ENCODE results near the gene MAST4.

Gene MAST4

DNA sequence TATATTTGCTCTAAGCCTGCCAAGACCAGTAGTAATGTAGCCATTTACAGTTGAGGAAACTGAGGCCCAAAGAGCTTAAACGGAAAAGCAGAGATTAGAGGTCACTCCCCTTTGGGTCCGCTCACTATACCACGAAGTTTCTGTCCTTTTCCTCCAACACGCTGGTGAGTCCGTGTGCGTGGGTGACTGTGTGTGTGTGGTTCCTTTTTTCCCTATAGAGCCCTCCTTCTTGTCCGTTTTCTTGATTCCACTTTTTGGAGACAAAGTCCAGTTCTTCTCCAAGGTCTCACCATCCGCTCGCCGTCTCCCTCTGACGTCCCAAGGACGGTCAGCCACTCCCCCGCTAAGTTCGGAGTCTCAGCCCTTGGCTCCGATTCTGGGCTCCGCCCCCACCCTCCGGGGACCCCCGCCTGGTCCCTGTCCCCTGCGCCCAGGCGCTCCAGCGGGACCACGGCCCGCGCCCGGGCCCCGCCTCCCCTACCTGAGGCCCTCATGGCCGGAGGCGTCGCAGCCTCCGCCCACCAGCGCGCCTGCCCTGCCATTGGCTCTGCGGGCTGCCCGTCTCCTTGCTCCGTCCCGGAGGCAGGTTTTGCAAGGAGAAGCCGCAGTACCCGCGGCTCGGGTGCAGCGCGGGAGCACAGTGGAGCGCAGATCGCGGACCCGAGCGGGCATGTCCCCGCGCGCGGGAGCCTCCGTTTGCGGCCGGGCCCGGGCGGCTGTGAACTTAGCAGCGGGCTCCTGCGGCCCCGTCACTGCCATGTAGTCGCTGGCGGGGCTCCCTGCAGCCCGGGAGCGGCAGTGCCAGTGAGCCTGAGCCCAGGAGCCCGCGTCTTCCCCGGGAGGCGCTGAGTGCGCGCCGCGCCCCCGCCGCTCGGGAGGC, at the start of gene MAST4:
Gene MAST4 (plus strand): TSS at position 638 of the 880 bp plus-strand sequence. CDS start 263 bp downstream, outside the sequence.
- peak; percentile 89 for DNase-seq (ENCODE audit: low spot score)

DNA sequence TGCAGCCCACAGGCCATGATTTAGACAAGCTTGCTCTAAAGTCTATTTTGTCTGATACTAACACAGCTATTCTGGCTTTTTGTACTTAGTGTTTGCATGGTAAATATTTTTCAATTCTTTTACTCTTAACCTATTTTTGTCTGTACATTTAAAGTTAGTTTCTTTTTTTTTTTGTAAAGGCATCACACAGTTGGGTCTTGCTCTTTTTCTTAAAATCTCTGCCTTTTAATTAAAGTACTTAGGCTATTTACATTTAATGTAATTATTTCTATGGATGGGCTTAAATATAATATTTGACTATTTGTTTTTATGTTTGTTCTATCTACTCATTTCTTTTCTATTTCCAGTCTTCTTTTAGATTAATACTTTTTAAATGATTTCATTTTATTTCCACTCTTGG, 49.7 kb upstream of the MAST4 start:
- no peak for DNase-seq (ENCODE audit: low spot score)

DNA sequence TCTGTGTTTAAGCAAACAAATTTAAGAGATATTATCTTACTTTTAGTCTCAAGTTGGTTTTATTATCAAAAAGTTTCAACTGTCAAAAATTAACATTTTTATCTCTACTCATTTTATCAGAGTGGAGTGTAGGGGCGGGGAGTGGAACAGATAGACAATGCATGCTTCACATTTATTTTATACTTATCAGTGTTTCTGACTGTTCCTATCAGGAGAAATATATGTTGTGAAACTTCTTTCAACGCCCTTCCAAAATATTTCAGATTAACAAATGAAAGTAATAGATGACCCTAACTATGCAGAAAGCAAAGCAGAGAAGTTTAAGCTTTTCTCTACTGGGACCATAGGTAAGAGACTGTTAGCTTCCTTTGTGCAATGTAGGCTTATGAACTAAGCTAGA, 44.9 kb upstream of the MAST4 start:
- no peak for DNase-seq (ENCODE audit: low spot score)

DNA sequence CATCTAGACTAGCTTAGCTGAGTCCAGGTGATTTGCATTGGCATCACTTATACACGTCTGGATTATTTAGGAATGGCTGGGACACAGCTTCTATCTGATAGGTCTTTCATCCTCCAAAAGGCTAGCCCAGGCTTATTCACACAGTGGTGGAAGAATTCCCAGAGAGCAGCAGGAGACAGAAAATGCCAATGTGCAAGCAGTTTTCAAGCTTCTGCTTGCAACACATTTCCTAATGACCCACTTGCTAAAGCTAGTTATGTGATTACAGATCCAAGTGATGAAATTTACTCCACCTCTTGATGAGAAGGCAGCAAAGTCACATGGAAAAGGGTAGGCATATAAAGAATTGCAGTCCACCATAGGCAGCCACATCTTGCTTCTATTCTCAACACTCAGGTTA, 44.2 kb upstream of the MAST4 start:
- no peak for DNase-seq (ENCODE audit: low spot score)

DNA sequence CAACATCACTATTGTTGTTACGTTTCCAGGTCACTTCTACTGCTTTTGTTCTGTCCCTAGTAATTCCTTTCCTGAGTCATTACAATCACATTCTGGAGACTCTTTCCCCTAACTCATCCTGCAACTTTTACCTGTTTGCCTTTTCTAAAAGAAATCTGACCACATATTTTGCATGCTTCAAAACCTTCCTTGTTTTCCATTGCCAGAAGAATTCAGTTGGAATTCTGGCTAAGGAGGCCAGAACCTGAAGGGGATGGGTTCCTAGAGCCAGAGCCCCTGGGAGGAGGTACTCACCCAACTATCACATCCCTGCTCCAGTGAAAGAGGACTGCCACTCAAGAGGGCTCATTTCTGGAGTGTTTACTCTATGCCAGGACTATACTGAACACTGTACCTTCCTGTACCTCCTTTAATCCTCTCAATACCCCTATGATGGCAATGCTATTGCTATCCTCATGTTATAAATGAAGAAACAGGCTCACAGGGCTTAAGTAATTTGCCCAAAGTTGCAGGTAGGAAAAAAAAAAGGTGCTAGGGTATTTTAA, 42.8 kb upstream of the MAST4 start:
- DNase-seq (ENCODE audit: low spot score) = no peak

DNA sequence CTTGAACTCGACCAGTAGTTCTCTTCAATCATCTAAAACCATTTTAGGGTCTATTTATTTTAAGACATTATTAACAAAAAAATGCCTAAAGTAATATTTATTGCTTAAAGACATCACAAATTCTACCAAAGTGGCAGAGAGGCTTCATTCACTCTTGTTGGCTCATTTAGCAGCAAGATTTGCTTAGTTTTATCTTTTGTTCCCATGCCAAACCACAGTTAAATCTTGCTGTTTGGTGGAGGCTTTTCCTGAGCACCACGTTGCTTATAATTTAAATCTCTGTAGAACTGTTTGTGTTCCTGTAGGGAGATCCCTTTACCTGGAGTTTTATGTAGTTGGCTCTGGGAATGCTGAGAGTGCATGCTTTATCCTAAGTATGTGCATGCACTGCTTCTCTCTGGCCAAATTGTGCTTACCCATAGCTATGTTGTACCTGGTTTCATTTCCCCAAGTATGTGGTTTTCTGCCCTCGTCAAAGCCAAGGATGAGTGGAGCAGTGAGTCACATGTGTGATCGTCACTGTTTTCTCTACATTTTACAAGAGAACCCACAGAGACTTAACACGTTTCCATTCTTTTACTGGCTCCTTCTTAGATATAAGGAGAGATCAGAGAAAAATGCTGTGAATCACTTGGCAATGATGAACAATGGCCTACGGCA, 42.1 kb upstream of the MAST4 start:
- peak; percentile 16 for DNase-seq (ENCODE audit: low spot score)

DNA sequence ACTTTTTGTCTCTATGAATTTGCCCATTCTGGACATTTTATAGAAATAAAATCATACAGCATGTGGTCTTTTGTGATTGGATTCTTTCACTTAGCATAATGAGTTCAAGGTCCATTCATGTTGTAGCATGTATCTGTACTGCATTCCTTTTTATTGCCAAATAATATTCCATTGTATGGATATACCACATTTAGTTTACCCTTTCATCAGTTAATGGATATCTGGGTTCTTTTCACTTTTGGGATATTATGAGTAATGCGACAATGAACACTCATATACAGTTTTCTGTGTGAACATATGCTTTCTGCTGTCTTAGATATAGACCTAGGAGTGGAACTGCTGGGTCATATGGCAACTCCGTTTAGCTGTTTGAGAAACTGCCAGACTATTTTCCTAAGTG, 41.3 kb upstream of the MAST4 start:
- no peak for DNase-seq (ENCODE audit: low spot score)

DNA sequence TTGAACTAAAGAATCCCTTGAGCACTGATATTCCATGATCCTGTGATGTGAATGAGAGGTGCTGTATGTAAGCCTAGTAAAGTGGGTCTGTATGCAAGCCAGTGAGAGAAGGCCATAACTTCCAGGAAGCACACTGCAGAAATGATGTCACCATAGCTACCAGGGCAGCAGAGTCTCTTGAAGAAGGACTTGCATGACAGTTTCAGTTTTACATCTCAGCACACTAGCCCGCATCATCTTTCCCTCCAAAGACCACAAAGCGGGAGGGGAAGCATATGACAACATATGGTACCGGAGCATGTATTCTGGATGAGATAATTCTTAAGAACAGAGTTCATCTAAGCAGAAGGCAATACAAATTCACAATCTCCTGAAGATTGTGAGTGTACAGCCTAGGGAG, 37.6 kb upstream of the MAST4 start:
- no peak for DNase-seq (ENCODE audit: low spot score)

DNA sequence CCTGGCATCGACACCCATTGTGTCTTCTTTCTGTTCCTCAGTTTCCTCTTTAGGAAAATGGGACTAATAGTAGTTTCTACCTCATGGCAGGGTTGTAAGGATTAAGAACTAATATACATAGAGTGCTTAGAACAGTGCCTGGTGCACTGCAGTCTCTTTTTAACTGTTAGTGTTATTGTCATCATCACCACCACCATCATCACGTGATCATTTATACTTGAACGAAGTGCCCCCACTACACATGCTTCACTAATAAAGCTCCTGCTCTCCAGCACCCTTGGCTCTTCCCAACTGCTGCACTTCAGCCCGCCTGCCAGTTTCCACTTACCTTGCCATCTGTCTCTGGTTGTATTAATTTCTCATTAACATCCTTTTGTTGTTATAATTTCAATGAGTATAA, 35.8 kb upstream of the MAST4 start:
- DNase-seq (ENCODE audit: low spot score) = no peak

DNA sequence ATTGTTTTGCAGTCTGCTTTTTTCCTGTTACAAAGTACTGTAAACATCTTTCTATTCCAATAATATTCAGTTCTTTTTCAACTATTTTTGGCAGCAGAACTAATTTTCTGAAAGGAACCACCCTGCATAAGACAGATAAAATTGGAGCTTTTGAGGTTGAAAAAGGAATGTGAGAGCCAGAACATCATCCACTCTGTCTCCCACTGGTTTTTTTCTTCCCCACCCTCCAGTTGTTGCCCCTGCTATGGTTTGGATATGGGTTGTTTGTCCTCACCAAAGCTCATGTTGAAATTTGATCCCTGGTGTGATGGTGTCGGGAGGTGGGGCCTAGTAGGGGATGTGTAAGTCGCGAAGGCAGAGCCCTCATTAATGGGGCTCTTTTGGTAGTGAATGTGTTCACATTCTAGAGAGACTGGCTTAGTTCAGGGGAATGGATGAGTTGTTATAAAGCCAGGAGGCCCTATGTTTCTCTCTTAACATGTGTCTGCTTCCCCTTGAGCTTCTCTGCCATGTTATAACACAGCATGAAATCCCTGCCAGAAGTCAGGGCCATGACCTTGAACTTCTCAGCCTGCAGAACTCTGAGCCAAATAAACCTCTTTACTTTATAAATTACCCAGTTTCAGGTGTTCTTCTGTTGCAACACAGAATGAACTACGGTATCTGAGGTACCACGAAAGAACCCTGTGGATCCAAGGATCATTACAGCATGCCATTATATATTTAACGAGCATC, 34.8 kb upstream of the MAST4 start:
- DNase-seq (ENCODE audit: low spot score) = no peak

DNA sequence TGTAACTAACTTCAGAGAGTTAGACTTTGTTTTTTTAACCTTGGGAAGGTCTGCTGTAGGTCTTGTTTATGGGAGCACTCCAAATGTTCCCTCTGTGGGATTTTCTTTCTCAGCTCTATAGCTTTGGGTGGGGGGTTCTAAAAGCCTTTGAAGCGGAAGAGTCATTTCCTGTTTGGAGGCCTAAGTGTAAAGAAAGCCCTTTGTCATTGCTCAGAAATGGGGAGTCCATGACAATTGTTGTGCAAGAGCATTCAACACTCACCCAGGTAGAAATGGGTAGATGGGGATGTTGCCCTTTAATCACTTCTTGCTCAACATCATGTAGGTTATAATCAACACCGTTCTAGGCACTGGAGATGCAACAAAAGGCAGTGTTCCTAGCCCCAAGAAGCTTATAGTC, 30.3 kb upstream of the MAST4 start:
- no peak for DNase-seq (ENCODE audit: low spot score)

DNA sequence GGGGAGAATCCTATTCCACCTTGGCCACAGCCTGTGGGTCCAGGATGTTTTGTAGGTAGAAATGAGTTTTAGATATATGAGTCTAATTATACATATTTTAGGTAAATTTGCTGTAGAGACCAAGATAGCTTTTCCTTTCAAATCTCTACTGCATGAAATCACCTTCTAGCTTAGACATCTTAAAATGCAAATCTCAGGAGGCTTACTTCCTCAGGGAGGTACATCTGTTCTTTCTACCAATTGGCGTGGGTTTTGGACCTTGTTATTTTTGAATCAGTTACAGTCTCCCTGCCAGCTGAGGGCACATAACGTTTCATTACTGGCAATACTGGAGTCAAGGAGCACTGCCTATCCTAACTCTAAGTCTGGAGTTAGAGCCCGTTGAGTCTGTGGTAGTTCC, 28.7 kb upstream of the MAST4 start:
- DNase-seq (ENCODE audit: low spot score) = no peak

DNA sequence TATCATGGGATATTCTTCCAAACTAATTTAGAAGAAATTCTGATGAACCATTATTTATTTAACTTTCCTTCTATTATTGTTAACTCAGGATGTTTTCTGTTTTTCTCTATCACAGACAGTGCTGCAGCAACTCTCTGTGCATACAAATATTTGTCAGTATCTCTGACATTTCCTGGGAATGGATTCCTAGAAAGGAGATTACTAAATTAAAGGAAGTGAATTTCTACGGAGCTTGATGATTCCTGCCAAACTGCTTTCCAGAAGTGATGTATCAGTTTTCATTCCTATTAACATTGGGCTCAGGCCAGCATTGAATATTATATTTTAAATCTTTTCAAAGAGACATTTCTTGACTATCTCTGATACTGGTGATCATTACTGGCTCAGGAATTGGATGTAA, 26.0 kb upstream of the MAST4 start:
- no peak for DNase-seq (ENCODE audit: low spot score)

DNA sequence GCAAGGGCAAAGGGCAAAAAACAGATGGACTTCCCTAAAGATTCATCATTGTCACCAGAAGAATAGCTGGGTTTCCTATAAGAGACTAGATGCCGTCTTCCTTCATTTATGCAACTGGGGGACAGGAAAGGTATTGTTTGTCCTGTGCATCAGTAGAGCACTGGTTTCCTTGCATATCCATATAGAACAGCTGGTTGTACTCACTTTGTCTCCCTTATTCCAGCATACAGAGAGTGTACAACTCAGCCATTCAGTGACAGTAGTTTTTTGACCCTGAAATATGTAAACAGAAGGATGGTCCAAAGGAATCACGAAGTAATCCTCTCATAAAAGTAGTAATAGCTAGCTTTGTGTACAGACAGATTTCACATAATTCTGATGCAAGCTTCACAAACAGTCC, 22.5 kb upstream of the MAST4 start:
- no peak for DNase-seq (ENCODE audit: low spot score)

DNA sequence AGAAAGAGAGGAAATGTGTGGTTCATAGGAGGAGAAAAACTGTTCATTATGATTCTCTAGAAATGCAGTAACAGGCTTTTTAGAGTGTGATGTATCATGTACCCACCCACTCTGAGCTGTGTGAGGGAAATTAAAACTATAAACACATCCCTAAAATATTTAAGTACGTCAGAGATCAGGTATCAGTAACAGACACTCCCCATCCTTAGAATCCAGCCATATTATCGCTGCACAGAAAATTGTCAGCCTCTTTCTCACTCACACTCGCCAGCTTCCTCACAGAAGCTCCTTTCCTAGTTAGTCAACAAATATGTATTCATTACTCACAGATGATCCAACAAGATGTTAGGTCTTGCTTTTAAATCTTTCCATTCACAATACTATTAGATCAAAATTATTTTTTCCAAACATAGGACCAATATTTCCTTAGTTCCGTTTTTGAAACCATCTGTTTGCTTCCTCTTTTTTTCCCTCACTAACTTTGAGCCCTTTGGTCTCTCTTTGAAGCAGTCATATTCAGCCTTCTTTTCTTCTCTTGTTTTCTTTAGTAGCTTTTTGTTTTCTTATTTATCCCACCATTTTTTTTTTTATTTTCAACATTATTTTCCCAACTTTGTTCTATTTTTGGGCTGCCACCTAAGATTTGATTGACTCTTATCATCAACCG, 13.6 kb upstream of the MAST4 start:
- no peak for DNase-seq (ENCODE audit: low spot score)

DNA sequence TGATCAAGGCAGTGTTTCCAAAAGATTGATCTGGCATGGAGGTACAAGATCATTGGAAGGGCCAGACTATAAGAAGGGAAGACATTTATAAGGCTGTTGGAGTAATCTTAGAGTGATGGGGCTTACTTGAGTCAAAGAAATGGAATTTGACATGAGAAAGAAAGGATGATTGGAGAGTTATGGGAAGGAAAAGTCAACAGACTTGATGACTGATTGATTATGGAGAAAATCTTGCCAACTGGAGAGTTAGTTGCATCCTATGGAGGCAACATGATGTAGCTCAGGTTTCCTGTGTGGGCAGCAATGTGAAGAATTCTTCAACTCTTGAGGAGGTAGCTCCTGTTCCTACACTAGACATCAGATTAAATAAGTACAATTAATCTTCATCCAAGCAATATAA, 10.9 kb upstream of the MAST4 start:
- DNase-seq (ENCODE audit: low spot score) = no peak

DNA sequence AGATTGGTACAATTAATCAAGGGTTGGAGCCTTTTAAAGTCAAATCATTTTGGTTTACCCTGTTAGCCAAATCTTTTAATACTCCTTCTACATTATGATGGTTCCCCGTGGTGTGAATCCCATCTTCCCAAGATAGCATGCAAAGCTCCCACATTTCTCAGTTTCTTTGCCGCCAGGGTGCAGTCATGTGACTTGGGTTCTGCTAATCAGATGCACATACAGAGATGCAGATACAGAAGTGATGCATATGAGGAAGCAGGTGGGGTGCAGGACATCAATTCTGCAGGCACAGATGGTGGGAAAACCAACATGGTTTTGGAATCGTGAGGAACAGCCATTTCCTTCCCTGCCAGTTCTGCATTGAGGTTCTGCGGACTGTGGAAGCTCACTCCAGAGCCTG, 8.4 kb upstream of the MAST4 start:
- DNase-seq (ENCODE audit: low spot score) = no peak

DNA sequence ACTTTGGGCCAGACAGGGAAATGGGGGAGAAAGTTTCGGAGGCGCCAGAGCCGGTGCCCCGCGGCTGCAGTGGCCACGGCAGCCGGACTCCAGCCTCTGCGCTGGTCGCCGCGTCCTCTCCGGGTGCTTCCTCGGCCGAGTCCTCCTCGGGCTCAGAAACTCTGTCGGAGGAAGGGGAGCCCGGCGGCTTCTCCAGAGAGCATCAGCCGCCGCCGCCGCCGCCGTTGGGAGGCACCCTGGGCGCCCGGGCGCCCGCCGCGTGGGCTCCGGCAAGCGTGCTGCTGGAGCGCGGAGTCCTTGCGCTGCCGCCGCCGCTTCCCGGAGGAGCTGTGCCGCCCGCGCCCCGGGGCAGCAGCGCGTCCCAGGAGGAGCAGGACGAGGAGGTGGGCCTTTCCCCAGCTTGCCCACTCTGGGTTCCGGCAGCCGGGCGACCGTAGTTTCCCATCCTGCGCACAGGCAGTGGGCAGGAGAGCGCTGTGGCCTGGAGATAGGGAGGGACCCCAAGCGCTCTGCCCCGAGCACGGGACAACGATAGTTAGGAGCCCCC, 516 bp downstream of the MAST4 start:
- DNase-seq (ENCODE audit: low spot score) = peak; percentile 4

DNA sequence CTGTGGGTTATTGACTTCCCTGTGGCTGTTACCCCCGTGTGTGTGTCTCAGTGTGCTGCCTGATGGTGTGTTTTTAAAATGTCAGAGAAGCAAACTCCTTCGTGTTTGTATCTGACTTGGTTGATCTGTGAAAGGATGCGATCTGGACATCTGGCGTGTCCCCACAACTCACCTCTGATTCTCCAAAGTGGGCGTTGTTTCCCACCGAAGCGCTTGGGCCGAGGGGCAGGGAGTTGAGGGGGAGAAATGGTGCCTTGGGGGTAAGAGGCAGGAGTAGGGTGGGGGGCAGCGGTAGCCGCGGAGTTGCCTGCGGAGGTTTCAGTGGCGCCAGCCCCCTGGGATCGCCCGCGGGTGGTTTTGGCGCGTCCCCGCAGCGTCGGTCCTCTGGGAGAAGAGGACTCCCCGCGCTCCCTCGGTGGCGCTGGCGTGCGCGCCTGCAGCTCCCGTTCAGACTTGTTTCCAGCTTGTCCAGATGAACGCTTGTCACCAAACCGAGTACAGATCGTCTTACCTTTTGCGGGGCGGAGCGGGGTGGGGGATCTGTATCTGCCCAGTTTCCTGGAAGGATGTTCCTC, 1.1 kb downstream of the MAST4 start:
- DNase-seq (ENCODE audit: low spot score) = peak; percentile 57

DNA sequence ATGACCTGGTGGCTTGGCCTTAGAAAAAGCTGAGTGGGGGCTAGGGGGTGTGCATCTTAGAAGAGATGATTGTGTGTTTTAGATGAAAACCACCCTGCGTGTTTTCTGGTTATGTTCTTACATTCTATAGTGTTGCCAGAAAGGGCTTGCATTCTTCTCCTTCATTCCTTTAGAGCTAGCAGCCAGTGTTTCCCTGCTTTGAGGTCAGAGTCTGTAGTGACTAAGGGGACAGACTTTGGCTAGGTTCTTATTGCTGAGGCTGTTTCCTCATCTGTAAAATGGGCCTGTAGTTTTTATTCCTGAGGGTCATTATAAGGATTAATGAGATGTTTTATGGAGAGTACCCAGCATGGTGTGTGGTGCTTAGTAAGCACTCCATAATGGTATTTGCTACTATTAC, 6.4 kb downstream of the MAST4 start:
- DNase-seq (ENCODE audit: low spot score) = no peak

DNA sequence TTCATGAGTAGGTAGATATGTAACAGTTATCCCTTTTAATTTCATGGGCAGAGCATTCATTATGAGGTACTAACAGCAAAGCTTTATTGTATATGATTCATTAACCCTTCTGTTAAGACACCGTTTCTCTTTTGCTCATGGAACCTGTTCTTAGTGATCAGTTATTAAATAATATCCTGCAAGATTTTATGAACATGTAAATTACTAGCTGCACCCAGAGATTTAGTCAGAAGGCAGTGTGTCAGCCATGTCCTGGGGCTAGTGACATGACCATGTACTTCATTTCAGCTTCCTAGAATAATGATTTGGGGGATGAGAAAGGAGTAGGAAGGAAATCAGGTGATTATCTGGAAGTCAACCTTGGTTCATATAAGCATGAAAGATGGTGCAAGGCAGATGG, 7.0 kb downstream of the MAST4 start:
- DNase-seq (ENCODE audit: low spot score) = no peak

Measured in Ammon's horn (tissue), 1 donor.